ENCODE results near the gene CLEC2D. TPM values are rescaled to one million over a fixed set of nuclear protein-coding genes. Genes with fewer than 3 reads are reported as not detected.

The CLEC2D gene
- total RNA-seq, 4 donors from 2014 or later = 3.4 to 7.5 (median 3.8) TPM

GRCh38 chr12:9742661-9743060 is 73.1 kb downstream of the CLEC2D start:
- no peak for DNase-seq (ENCODE audit: extremely low spot score)
- H3K4me3 ChIP-seq = no peak overlapping the region
- peaks cover 0 to 12% (median 5%) of the 10 kb centered on the region in 4 donors for H3K4me1 ChIP-seq
- TF ChIP-seq POLR2A (IDR thresholded peaks at IDR 0.05; ENCODE audit: low read depth) = no peak
- 68% methylated on average over 5 of the region's 5 CpGs for WGBS
- H3K36me3 ChIP-seq = no peaks in the 10 kb centered on the region
- H3K27me3 ChIP-seq = peaks cover 0 to 6% (median 0%) of the 10 kb centered on the region in 4 donors
- no peaks in the 10 kb centered on the region for H3K9me3 ChIP-seq
- H3K27ac ChIP-seq (replicated peaks in 1 of 4) = no peak overlapping the region
- intact Hi-C loops (cut with DNase I) = no loop called here

- Histone ChIP-seq H3K4me1 (peaks cover 0 to 6% (median 2%) of the 10 kb centered on the region in 4 donors), H3K9me3 (no peaks in the 10 kb centered on the region), H3K27me3 (peaks cover 0 to 10% (median 0%) of the 10 kb centered on the region in 4 donors), H3K4me3 (no peak overlapping the region), H3K27ac (replicated peaks in 1 of 4) (no peak overlapping the region), H3K36me3 (no peaks in the 10 kb centered on the region)
- intact Hi-C loops (cut with DNase I) = loop anchor here (5.0 kb wide), 1 partner anchor 182 kb away; no protein-coding TSS in a partner anchor
- TF ChIP-seq EP300 (IDR thresholded peaks at IDR 0.05) (no peak), POLR2A (IDR thresholded peaks at IDR 0.05; ENCODE audit: low read depth) (no peak), POLR2AphosphoS5 (IDR thresholded peaks at IDR 0.05) (no peak)
- TF ChIP-seq, protein P1, sequence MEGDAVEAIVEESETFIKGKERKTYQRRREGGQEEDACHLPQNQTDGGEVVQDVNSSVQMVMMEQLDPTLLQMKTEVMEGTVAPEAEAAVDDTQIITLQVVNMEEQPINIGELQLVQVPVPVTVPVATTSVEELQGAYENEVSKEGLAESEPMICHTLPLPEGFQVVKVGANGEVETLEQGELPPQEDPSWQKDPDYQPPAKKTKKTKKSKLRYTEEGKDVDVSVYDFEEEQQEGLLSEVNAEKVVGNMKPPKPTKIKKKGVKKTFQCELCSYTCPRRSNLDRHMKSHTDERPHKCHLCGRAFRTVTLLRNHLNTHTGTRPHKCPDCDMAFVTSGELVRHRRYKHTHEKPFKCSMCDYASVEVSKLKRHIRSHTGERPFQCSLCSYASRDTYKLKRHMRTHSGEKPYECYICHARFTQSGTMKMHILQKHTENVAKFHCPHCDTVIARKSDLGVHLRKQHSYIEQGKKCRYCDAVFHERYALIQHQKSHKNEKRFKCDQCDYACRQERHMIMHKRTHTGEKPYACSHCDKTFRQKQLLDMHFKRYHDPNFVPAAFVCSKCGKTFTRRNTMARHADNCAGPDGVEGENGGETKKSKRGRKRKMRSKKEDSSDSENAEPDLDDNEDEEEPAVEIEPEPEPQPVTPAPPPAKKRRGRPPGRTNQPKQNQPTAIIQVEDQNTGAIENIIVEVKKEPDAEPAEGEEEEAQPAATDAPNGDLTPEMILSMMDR (IDR thresholded peaks at IDR 0.05) = no peak
- WGBS = 79% methylated on average over 3 of the region's 3 CpGs
- no peak for DNase-seq (ENCODE audit: extremely low spot score)
These were observed 75.7 kb downstream of the CLEC2D start for GRCh38 chr12:9745199-9745598.

Small RNAs within 50 kb of the gene (small RNA-seq; reads per million reads assigned to genes)
- gene AC010186.4 (0 reads per million in 3 donors), gene RNU6-700P (0 reads per million in 3 donors)

Other genes starting within 250 kb of the CLEC2D start
- 1 to 10 TPM in 1 of 4 donors, under 1 TPM in 2, not detected in 1; 0.23 to 1.5 (median 0.52) TPM for gene KLRB1, start 61.8 kb upstream of the CLEC2D start, total RNA-seq
- under 1 TPM in 1 of 4 donors, not detected in 3; 0.83 TPM for gene CLECL1, start 63.4 kb downstream of the CLEC2D start, total RNA-seq
- 1 to 10 TPM in 3 of 4 donors, under 1 TPM in 1; 0.65 to 3.3 (median 2.7) TPM for gene CD69, start 91.2 kb downstream of the CLEC2D start, total RNA-seq
- gene KLRF1, start 157.8 kb downstream of the CLEC2D start, total RNA-seq = under 1 TPM in 1 of 4 donors, not detected in 3; 0.66 TPM
- 10 to 100 TPM in 1 of 4 donors, 1 to 10 TPM in 3; 3.3 to 11.3 (median 7.6) TPM for gene CLEC2B, start 199.6 kb downstream of the CLEC2D start, total RNA-seq
- not detected for gene KLRF2, start 211.8 kb downstream of the CLEC2D start, total RNA-seq

Data from esophagus muscularis mucosa (tissue), 4 donors.